GM21717 (cell line): ENCODE results near the gene TSC1.
"Not testable (repeated sequence)": the region's sequence is repeated elsewhere in the genome, so short reads cannot be mapped to it uniquely, and the experiment has no call there.

Experiments
- ATAC-seq: cut with Tn5 transposase; IDR thresholded peaks from one replicate; pipeline ENCODE4 v1.9.1; 2021; ENCODE audit warnings: mild to moderate bottlenecking, moderate library complexity; ENCODE audit not compliant: unreplicated experiment

TSC1 gene

GRCh38 chr9:132944294-132945185, at the start of gene TSC1:
TSS of gene TSC1 (minus strand) at chr9:132944616. CDS start at chr9:132928872, 15,744 bp downstream.
- ATAC-seq: peak; percentile 71

GRCh38 chr9:132993511-132993939, 49.1 kb upstream of the TSC1 start:
- ATAC-seq: no peak

GRCh38 chr9:132991351-132992300, 47.2 kb upstream of the TSC1 start:
- ATAC-seq: no peak

- no peak for ATAC-seq
These were observed 46.4 kb upstream of the TSC1 start for GRCh38 chr9:132990781-132991180.

- not testable (repeated sequence) for ATAC-seq
These were observed 45.7 kb upstream of the TSC1 start for GRCh38 chr9:132989998-132990557.

- no peak for ATAC-seq
These were observed 45.1 kb upstream of the TSC1 start for GRCh38 chr9:132989414-132989996.

GRCh38 chr9:132989014-132989310, 44.5 kb upstream of the TSC1 start:
- ATAC-seq: no peak

GRCh38 chr9:132988244-132989013, 44.0 kb upstream of the TSC1 start:
- no peak for ATAC-seq

- ATAC-seq: no peak
These were observed 42.5 kb upstream of the TSC1 start for GRCh38 chr9:132986640-132987620.

- ATAC-seq: no peak
These were observed 41.7 kb upstream of the TSC1 start for GRCh38 chr9:132986114-132986513.

GRCh38 chr9:132985489-132985888, 41.1 kb upstream of the TSC1 start:
- ATAC-seq: no peak

GRCh38 chr9:132985071-132985350, 40.6 kb upstream of the TSC1 start:
- no peak for ATAC-seq

GRCh38 chr9:132984202-132985070, 40.0 kb upstream of the TSC1 start:
- ATAC-seq: no peak

- ATAC-seq: no peak
These were observed 39.2 kb upstream of the TSC1 start for GRCh38 chr9:132983491-132984201.

- no peak for ATAC-seq
These were observed 38.0 kb upstream of the TSC1 start for GRCh38 chr9:132982458-132982857.

GRCh38 chr9:132980157-132980556, 35.7 kb upstream of the TSC1 start:
- ATAC-seq: no peak

- ATAC-seq: no peak
These were observed 34.2 kb upstream of the TSC1 start, which contains the start of gene GFI1B for GRCh38 chr9:132978451-132979131. TSS of gene GFI1B (plus strand) at chr9:132978694. CDS start at chr9:132986679, 7,985 bp downstream.
